Transverse colon (tissue), 4 donors: ENCODE data around the gene NR3C1. TPM values are rescaled to one million over a fixed set of nuclear protein-coding genes. Genes with fewer than 3 reads are reported as not detected.

ENCODE experiments used
- DNase-seq: peaks from one replicate; pipeline ENCODE4 v3.0.0-alpha.2; 2019
- H3K27ac ChIP-seq, 4 donors: fragments of 200-600 bp; sonication (generic); 2 replicates each; pipeline ENCODE4 v1.5.1; 2016 to 2018; ENCODE audit warnings: inconsistent platforms in 4 of 4
- H3K27me3 ChIP-seq: fragments of 200-600 bp; sonication (generic); 2 replicates; pipeline ENCODE4 v1.5.1; 2017; ENCODE audit warnings: inconsistent platforms
- H3K36me3 ChIP-seq, 4 donors: fragments of 200-600 bp; sonication (generic); 2 replicates each; pipeline ENCODE4 v1.5.1; 2017 to 2019; ENCODE audit warnings: inconsistent platforms in 4 of 4
- H3K4me1 ChIP-seq, 4 donors: fragments of 200-600 bp; sonication (generic); 2 replicates each; pipeline ENCODE4 v1.5.1; 2017 to 2020; ENCODE audit warnings: inconsistent platforms in 4 of 4
- H3K4me3 ChIP-seq, 4 donors: fragments of 200-600 bp; sonication (generic); 1 replicate in 1 of 4; 2 replicates in 3 of 4; pipeline versions ENCODE4 v1.5.1 to v1.6.1; 2017 to 2019; ENCODE audit warnings: inconsistent platforms in 4 of 4
- H3K9me3 ChIP-seq, 2 donors: fragments of 200-600 bp; sonication (generic); 2 replicates each; pipeline ENCODE4 v1.5.1; 2017 to 2019; ENCODE audit warnings: inconsistent platforms in 2 of 2
- EP300 ChIP-seq: sonication (generic); formaldehyde crosslinking; IDR thresholded peaks from one replicate; pipeline ENCODE4 v1.6.1; 2017; ENCODE audit warnings: antibody characterized with exemption, low read depth
- POLR2A ChIP-seq: fragments of 450-650 bp; IDR thresholded peaks from one replicate; pipeline ENCODE4 v1.6.1; 2016; ENCODE audit warnings: antibody characterized with exemption, mild to moderate bottlenecking, moderate library complexity
- POLR2AphosphoS5 ChIP-seq, 3 donors: sonication (generic); formaldehyde crosslinking; IDR thresholded peaks; one replicate each; pipeline ENCODE4 v1.6.1; 2016; ENCODE audit warnings: antibody characterized with exemption in 3 of 3
- WGBS, 2 donors: methylation state at CpG; one replicate each; pipeline ENCODE4 v1.1.5; 2018; ENCODE audit warnings: low coverage in 1 of 2; 5-methylcytosine and 5-hydroxymethylcytosine counted together
- in situ Hi-C, 4 donors: fragments of 200-750 bp; cut with MboI; loops; one replicate each; pipeline versions ENCODE4 v1.15.0 to v1.15.1; 2017; ENCODE audit warnings: low sequenced_read_pairs in 3 of 4, low pct_ligation_motif_present in 1 of 4, low pct_unique_long_range_greater_than_20kb in 1 of 4
- intact Hi-C: fragments of 100-400 bp; cut with DNase I; formaldehyde crosslinking; loops from one replicate; pipeline ENCODE4 v1.15.1; 2023; ENCODE audit warnings: low total_unique reads
- total RNA-seq, 4 donors: library from RNA; depleted of rRNA; stranded (reverse); fragments of >200 nt; gene quantifications; one replicate each; pipeline ENCODE4 v1.1.0, GENCODE V29; 2016
- TF ChIP-seq, protein P1 (sequence below), 5 experiments: fragments of 200-600 bp in 3 of 5; fragments of 450-650 bp in 2 of 5; sonication (generic) in 3 of 5; IDR thresholded peaks; 1 replicate in 2 of 5; 2 replicates in 3 of 5; pipeline ENCODE4 v1.5.1; 2016 to 2017; ENCODE audit warnings: antibody characterized with exemption in 5 of 5, inconsistent platforms in 3 of 5, mild to moderate bottlenecking in 2 of 5, moderate library complexity in 1 of 5

NR3C1 gene
- total RNA-seq, 4 donors from 2014 or later, result 8.4 to 37.7 (median 30.3) TPM

DNA sequence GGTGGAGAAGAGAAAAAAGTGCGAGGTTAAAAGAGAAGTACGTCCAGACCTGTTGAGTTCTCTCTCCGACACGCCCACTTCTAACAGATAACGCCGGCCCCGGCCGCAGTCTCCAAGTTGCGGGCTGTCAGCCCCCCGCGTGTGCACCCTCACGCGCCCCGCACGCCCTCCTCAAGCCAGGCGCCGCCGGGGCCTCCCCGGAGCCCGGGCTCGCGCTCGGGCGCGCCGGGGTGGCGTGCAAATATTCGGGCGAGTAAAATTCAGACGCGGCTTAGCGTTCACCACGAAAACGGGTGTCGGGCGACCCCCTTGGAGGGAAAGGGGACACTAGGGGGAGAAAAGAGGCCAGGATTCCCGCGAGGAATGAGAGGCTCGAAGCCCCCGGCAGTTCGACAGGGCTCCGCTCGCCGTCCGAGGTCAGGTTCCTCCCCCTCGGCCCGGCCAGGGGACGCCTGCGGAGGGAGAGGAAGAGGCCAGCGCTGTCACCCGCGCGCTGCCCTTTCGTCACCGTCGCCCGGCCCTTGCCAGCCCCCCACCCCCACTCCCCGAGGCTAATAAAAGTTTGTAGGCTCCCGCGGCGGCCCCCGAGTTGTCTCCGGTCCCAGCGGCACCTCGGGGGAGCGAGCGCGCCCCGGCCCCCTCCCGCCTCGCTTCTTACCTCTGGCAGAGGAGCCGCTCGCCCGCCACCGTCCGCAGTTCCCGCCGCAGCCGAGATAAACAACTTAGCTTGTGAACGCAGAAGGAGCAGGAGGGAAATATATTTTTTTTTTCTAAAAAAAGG lies 743 bp downstream of the NR3C1 start:
- in situ Hi-C loops, result loop anchor here in 2 of 4 donors (10.0 to 25.0 kb wide), 3 partner anchors 390 to 760 kb away; partner anchors contain the start of genes KCTD16 (in 1 of the 2) and YIPF5 (in 1 of the 2)
- 0% methylated on average over 74 of the region's 80 CpGs; no CpG with 5 or more reads in 1 of the 2 donors for WGBS, 2 donors
- intact Hi-C loops, result loop anchor here (5.0 kb wide), 1 partner anchor 380 kb away; no protein-coding TSS in a partner anchor

GRCh38 chr5:143402017-143402552 lies 1.4 kb downstream of the NR3C1 start:
- 20 to 28% methylated on average over 12 to 20 of the region's 20 CpGs for WGBS, 2 donors

More for the DNA sequence above, 743 bp downstream of the NR3C1 start:
- H3K4me3 ChIP-seq, result peak overlapping the region; percentile 64 to 90 (median 86)
- no peak for TF ChIP-seq POLR2AphosphoS5 (IDR thresholded peaks at IDR 0.05)
- TF ChIP-seq POLR2A, result peak; percentile 28
- no peaks in the 10 kb centered on the region for H3K36me3 ChIP-seq
- no peaks in the 10 kb centered on the region for H3K9me3 ChIP-seq
- DNase-seq, result peak; percentile 62
- H3K27me3 ChIP-seq, result no peaks in the 10 kb centered on the region
- H3K27ac ChIP-seq, result peak overlapping the region; percentile 96 to 99 (median 98)
- peaks cover 0 to 37% (median 12%) of the 10 kb centered on the region in 4 donors for H3K4me1 ChIP-seq

DNA sequence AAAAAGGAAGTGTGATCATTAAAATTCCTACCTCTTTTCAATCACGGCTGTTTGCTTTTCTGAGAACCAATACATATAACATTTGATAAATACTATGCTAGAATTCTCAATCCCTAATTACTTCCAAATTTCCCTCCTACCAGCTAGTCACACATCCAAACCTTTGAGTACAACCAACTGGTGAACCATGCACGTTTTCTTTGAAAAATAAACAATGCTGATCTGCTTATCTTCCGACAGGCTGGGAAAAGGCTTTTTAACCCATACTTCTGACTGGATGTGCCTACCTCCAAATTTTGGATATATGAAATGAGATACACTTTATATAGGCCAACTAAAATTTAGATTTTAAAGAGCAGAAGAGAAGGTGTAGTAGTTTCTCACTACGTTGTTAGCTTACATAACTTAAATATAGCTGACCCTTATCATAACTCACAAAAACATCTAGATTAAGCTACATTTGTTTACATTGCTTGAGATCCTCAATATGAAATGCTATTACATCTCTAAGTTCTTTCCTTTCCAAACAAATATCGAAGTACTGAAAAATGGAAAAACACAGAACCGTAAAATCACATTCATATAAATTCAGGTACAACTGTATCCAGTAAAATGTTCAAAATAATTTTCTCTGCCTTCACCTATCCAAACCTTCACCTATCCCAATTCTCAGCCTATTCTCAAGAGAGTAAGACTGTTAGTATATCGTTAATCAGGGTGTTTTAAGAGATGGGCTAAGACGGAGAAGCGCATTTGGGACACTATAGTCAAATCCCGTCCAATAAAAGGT lies 2.1 kb downstream of the NR3C1 start:
- Histone ChIP-seq H3K4me1 (peaks cover 0 to 48% (median 14%) of the 10 kb centered on the region in 4 donors), H3K4me3 (peak overlapping the region; percentile 64 to 90 (median 86)), H3K36me3 (no peaks in the 10 kb centered on the region), H3K9me3 (no peaks in the 10 kb centered on the region), H3K27me3 (no peaks in the 10 kb centered on the region), H3K27ac (peak overlapping the region; percentile 96 to 99 (median 98))
- WGBS, 2 donors, result 52 to 58% methylated on average over 10 of the region's 10 CpGs
- intact Hi-C loops, result loop anchor here (5.0 kb wide), 1 partner anchor 379 kb away; no protein-coding TSS in a partner anchor
- in situ Hi-C loops, result loop anchor here in 2 of 4 donors (10.0 to 25.0 kb wide), 3 partner anchors 389 to 761 kb away; partner anchors contain the start of genes KCTD16 (in 1 of the 2) and YIPF5 (in 1 of the 2)
- DNase-seq, result no peak
- TF ChIP-seq POLR2AphosphoS5 (IDR thresholded peaks at IDR 0.05), result no peak
- no peak for TF ChIP-seq EP300
- TF ChIP-seq, protein P1, sequence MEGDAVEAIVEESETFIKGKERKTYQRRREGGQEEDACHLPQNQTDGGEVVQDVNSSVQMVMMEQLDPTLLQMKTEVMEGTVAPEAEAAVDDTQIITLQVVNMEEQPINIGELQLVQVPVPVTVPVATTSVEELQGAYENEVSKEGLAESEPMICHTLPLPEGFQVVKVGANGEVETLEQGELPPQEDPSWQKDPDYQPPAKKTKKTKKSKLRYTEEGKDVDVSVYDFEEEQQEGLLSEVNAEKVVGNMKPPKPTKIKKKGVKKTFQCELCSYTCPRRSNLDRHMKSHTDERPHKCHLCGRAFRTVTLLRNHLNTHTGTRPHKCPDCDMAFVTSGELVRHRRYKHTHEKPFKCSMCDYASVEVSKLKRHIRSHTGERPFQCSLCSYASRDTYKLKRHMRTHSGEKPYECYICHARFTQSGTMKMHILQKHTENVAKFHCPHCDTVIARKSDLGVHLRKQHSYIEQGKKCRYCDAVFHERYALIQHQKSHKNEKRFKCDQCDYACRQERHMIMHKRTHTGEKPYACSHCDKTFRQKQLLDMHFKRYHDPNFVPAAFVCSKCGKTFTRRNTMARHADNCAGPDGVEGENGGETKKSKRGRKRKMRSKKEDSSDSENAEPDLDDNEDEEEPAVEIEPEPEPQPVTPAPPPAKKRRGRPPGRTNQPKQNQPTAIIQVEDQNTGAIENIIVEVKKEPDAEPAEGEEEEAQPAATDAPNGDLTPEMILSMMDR (IDR thresholded peaks at IDR 0.05), result no peak
- no peak for TF ChIP-seq POLR2A

More at GRCh38 chr5:143402017-143402552, 1.4 kb downstream of the NR3C1 start:
- TF ChIP-seq POLR2AphosphoS5 (IDR thresholded peaks at IDR 0.05) (no peak), EP300 (no peak), POLR2A (no peak)
- TF ChIP-seq, protein P1 (IDR thresholded peaks at IDR 0.05), result no peak
- DNase-seq, result no peak
- no peaks in the 10 kb centered on the region for H3K36me3 ChIP-seq
- H3K27ac ChIP-seq, result peak overlapping the region; percentile 96 to 99 (median 98)
- H3K4me1 ChIP-seq, result peaks cover 0 to 44% (median 12%) of the 10 kb centered on the region in 4 donors
- in situ Hi-C loops, result loop anchor here in 2 of 4 donors (10.0 to 25.0 kb wide), 3 partner anchors 390 to 760 kb away; partner anchors contain the start of genes KCTD16 (in 1 of the 2) and YIPF5 (in 1 of the 2)
- peak overlapping the region; percentile 64 to 90 (median 86) for H3K4me3 ChIP-seq
- no peaks in the 10 kb centered on the region for H3K9me3 ChIP-seq
- intact Hi-C loops, result loop anchor here (5.0 kb wide), 1 partner anchor 380 kb away; no protein-coding TSS in a partner anchor
- no peaks in the 10 kb centered on the region for H3K27me3 ChIP-seq

GRCh38 chr5:143400541-143401226 lies 2.8 kb downstream of the NR3C1 start:
- Histone ChIP-seq H3K27ac (peak overlapping the region; percentile 8 to 57 (median 32)), H3K36me3 (no peaks in the 10 kb centered on the region), H3K27me3 (no peaks in the 10 kb centered on the region), H3K9me3 (no peaks in the 10 kb centered on the region), H3K4me3 (peak overlapping the region in 3 of 4 donors; percentile 86 to 90 (median 87)), H3K4me1 (peaks cover 0 to 52% (median 17%) of the 10 kb centered on the region in 4 donors)
- WGBS, 2 donors, result 74 to 83% methylated on average over 6 to 10 of the region's 10 CpGs
- TF ChIP-seq POLR2AphosphoS5 (IDR thresholded peaks at IDR 0.05) (no peak), EP300 (no peak), POLR2A (no peak)
- TF ChIP-seq, protein P1 (IDR thresholded peaks at IDR 0.05), result no peak
- intact Hi-C loops (loop anchor here (5.0 kb wide), 1 partner anchor 378 kb away; no protein-coding TSS in a partner anchor), in situ Hi-C loops (loop anchor here in 2 of 4 donors (10.0 to 25.0 kb wide), 3 partner anchors 388 to 762 kb away; partner anchors contain the start of genes KCTD16 (in 1 of the 2) and YIPF5 (in 1 of the 2))
- no peak for DNase-seq
